GM12874 (cell line): ENCODE data around the gene RALB.

Experiments used
- TF ChIP-seq, protein P1 (sequence below): IDR thresholded peaks from 2 replicates; pipeline ENCODE4 v1.5.1; 2011; ENCODE audit warnings: low read depth, mild to moderate bottlenecking, control low read depth, low read length, moderate library complexity; ENCODE audit not compliant: insufficient read depth

RALB gene

DNA sequence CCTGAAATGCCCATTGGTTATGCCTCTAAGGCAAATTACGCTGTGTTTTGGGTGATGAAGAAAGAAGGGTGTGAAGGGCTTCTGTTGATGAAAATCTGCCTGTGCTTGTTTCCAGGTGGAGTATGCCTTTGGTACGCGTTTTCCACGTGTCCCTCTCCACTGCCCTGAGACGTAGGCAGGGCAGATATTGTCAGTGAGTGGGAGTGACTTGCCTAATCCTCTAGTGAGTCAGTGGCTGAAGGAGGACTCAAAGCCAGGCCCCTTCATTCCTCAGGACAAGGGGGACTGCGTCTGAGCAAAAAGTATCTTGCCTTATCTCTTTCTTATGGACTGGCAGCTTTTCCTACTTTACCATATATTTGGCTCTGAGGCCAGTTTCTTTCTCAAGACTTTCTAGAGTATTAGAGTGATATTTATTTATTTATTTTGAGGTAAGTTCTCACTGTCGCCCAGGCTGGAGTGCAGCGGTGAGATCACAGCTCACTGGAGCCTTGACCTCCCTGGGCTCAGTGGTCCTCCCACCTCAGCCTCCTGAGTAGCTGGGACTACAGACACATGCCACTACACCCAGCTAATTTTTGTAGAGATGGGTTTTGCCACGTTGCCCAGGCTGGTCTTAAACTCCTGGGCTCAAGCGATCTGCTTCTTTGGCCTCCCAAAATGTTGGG, 10.2 kb downstream of the RALB start:
- TF ChIP-seq, protein P1, sequence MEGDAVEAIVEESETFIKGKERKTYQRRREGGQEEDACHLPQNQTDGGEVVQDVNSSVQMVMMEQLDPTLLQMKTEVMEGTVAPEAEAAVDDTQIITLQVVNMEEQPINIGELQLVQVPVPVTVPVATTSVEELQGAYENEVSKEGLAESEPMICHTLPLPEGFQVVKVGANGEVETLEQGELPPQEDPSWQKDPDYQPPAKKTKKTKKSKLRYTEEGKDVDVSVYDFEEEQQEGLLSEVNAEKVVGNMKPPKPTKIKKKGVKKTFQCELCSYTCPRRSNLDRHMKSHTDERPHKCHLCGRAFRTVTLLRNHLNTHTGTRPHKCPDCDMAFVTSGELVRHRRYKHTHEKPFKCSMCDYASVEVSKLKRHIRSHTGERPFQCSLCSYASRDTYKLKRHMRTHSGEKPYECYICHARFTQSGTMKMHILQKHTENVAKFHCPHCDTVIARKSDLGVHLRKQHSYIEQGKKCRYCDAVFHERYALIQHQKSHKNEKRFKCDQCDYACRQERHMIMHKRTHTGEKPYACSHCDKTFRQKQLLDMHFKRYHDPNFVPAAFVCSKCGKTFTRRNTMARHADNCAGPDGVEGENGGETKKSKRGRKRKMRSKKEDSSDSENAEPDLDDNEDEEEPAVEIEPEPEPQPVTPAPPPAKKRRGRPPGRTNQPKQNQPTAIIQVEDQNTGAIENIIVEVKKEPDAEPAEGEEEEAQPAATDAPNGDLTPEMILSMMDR, result no peak

DNA sequence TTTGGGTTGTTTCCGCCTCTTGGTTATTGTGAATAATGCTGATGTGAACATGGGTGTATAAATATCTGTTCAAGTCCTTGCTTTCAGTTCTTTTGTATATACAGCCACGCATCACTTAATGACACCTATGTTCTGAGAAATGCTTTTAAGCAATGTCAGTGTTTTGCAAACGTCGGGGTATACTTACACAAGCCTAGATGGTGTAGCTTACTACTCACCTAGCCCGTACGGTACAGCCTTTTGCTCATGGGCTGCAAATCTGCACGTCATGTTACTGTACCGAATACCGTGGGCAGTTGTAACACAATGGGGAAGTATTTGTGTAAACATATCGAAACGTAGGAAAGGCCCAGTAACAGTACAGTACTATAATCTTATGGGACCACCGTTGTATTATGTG, 12.4 kb downstream of the RALB start:
- TF ChIP-seq, protein P1, result no peak

DNA sequence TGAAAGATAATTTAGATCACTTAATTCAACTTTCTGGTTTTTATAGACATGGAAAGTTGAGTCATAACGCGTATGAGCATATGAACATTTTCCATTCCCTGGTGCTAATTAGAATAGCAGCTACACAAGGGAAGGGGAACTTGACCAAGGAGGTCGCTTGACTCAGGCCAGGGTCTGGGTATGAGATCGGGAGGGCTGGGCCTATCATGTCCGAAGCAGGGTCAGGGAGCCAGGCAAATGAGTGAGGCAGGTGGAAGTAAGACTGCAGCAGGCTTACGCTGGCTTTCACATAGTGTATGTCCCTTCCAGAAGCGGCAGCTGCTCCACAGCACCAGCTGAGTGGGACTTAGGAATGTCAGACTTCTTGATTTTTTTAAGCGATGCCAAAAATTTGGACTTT, 14.7 kb downstream of the RALB start:
- TF ChIP-seq, protein P1, result no peak

DNA sequence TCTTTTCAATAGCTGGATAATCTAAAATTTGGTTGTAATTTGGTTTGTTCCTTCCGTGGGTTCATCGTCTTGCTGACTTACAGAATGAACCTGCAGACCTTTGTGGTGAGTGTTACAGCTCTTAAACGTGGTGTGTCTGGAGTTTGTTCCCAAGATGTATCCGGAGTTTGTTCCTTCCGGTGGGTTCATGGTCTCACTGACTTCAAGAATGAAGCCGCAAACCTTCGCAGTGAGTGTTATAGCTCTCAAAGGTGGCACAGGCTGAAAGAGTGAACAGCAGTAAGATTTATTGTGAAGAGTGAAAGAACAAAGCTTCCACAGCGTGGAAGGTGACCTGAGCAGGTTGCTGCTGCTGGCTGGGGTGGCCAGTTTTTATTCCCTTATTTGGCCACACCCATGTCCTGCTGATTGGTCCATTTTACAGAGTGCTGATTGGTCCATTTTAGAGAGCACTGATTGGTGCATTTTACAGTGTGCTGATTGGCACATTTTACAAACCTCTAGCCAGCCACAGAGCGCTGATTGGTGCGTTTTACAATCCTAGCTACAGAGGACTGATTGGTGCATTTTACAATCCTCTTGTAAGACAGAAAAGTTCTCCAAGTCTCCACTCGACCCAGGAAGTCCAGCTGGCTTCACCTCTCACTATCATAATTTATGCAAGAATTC, 16.6 kb downstream of the RALB start:
- TF ChIP-seq, protein P1, result no peak

DNA sequence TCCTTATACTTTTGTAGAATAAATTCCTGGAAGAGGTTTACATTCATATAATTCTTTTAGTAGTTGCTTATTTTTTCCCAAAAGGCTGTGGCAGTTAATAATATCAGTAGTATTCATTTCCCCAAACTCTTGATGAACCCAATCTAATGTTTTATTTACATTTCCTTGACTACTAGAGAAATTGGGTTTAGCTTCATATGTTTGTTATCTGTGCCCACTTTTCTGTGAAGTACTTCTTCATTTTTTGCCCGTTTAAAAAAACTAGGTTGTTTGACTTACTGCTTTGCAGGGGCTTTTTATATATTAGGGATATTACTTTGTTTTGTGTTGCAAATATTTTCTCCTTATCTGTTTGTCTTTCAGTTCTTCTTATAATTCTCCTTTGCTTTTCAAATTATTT, 17.2 kb downstream of the RALB start:
- TF ChIP-seq, protein P1, result no peak

DNA sequence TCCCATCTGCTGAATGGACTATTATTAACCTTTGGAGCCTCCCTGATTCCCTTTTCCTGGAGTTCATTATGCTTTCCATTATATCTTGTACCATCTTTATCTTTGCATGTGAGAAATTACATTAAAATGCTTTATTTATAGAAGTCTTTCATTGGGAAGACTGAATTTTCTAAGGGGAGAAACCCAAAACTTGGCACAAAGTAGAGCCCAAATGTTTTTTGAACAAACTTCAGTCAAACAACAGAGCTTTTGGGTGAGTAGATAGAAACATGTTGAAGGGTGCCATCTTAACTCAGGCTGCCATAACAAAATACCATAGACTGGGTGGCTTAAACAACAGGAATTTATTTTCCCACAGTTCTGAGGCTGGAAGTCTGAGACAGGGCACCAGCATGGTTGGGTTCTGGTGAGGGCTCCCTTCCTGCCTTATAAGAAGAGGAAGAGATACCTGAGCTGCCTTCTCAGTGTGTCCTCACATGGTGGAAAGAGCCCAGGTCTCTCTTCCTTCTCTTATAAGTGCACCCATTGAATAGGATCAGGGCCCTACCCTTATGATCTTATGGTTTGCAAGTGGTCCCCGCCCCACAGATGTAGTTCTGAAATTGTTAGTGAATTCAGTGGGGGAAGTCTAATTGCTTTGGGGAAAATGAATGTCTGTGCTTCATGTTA, 19.2 kb downstream of the RALB start:
- TF ChIP-seq, protein P1, result no peak

DNA sequence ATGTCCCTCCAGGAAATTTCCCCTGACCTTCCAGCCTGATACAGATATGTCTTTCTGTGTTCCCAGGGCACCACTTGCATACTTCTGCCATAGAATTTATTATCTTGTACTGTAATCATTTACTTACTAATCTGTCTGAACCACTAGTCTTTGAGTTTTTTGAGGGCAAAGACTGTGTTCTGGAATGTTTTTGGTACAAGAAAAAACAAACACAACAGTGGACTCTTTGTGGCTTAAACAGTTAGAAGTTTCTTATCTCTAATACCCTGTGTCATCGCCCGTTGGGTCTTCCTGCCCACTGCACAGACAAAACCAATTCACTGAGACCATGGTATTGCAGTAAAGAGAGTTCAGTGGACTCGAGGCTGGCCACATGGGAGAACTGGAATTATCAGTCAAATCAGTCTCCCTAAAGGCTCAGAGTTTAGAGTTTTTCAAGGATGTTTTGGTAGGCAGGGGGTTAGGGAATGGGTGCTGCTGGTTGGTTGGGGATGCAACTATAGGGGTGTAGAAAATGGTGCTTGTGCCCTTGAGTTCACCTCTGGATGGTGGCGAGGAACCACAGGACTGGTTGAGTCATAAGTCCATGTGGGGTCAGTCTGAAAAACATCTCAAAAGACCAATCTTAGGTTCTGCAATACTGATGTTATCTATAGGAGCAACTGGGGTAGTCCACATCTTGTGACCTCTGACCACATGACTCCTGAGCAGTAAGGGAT, 20.3 kb downstream of the RALB start:
- TF ChIP-seq, protein P1, result no peak
